ENCODE data around the gene FAM20B. TPM values are rescaled to one million over a fixed set of nuclear protein-coding genes. Genes with fewer than 3 reads are reported as not detected.

The FAM20B gene
- total RNA-seq, 2 donors from 2014 or later: 37.8 to 39.0 TPM

- Histone ChIP-seq H3K27ac (peak overlapping the region; percentile 4 to 20), H3K4me1 (peaks cover 0 to 15% of the 10 kb centered on the region in 2 donors), H3K4me3 (no peak overlapping the region), H3K9me3 (no peaks in the 10 kb centered on the region), H3K27me3 (no peaks in the 10 kb centered on the region), H3K36me3 (no peaks in the 10 kb centered on the region)
- TF ChIP-seq CTCF (IDR thresholded peaks at IDR 0.05): no peak
- no peak for DNase-seq (ENCODE audit: low spot score)
Measured at GRCh38 chr1:179017383-179018326, 8.0 kb upstream of the FAM20B start.

GRCh38 chr1:179021873-179022272 lies 3.8 kb upstream of the FAM20B start:
- peak overlapping the region in 1 of 2 donors; percentile 15 for H3K4me3 ChIP-seq
- no peak for TF ChIP-seq CTCF (IDR thresholded peaks at IDR 0.05)
- H3K27ac ChIP-seq: no peak overlapping the region
- H3K27me3 ChIP-seq: no peaks in the 10 kb centered on the region
- no peaks in the 10 kb centered on the region for H3K9me3 ChIP-seq
- H3K4me1 ChIP-seq: peaks cover 0 to 17% of the 10 kb centered on the region in 2 donors
- H3K36me3 ChIP-seq: no peaks in the 10 kb centered on the region
- DNase-seq (ENCODE audit: low spot score): no peak

- no peak for DNase-seq (ENCODE audit: low spot score)
- Histone ChIP-seq H3K27me3 (no peaks in the 10 kb centered on the region), H3K4me3 (no peak overlapping the region), H3K4me1 (peaks cover 0 to 17% of the 10 kb centered on the region in 2 donors), H3K9me3 (no peaks in the 10 kb centered on the region), H3K27ac (no peak overlapping the region), H3K36me3 (no peaks in the 10 kb centered on the region)
- no peak for TF ChIP-seq CTCF (IDR thresholded peaks at IDR 0.05)
Measured at GRCh38 chr1:179023946-179024650, 1.6 kb upstream of the FAM20B start.

GRCh38 chr1:179025975-179026812 lies 500 bp downstream of the FAM20B start:
- TF ChIP-seq CTCF (IDR thresholded peaks at IDR 0.05): no peak
- H3K27me3 ChIP-seq: no peaks in the 10 kb centered on the region
- H3K36me3 ChIP-seq: no peaks in the 10 kb centered on the region
- H3K9me3 ChIP-seq: no peaks in the 10 kb centered on the region
- H3K4me1 ChIP-seq: peaks cover 0 to 36% of the 10 kb centered on the region in 2 donors
- H3K4me3 ChIP-seq: peak overlapping the region; percentile 85 to 89
- peak overlapping the region; percentile 93 to 98 for H3K27ac ChIP-seq
- DNase-seq (ENCODE audit: low spot score): no peak

GRCh38 chr1:179026813-179027669 lies 1.3 kb downstream of the FAM20B start:
- Histone ChIP-seq H3K27ac (peak overlapping the region; percentile 93 to 98), H3K36me3 (no peaks in the 10 kb centered on the region), H3K9me3 (no peaks in the 10 kb centered on the region), H3K4me1 (peaks cover 0 to 44% of the 10 kb centered on the region in 2 donors), H3K4me3 (peak overlapping the region; percentile 85 to 89), H3K27me3 (no peaks in the 10 kb centered on the region)
- TF ChIP-seq CTCF (IDR thresholded peaks at IDR 0.05): no peak
- DNase-seq (ENCODE audit: low spot score): no peak

All from right atrium auricular region (tissue), 2 donors.